Measurements from ENCODE around the gene TRAF3IP1. TPM values are rescaled to one million over a fixed set of nuclear protein-coding genes. Genes with fewer than 3 reads are reported as not detected.

TRAF3IP1 gene
- total and polyA plus RNA-seq, 2 of the 13 experiments (the other 11 are each of a cell fraction or from before 2014, with no cell fraction given) = 4.1 to 12.9 TPM

DNA sequence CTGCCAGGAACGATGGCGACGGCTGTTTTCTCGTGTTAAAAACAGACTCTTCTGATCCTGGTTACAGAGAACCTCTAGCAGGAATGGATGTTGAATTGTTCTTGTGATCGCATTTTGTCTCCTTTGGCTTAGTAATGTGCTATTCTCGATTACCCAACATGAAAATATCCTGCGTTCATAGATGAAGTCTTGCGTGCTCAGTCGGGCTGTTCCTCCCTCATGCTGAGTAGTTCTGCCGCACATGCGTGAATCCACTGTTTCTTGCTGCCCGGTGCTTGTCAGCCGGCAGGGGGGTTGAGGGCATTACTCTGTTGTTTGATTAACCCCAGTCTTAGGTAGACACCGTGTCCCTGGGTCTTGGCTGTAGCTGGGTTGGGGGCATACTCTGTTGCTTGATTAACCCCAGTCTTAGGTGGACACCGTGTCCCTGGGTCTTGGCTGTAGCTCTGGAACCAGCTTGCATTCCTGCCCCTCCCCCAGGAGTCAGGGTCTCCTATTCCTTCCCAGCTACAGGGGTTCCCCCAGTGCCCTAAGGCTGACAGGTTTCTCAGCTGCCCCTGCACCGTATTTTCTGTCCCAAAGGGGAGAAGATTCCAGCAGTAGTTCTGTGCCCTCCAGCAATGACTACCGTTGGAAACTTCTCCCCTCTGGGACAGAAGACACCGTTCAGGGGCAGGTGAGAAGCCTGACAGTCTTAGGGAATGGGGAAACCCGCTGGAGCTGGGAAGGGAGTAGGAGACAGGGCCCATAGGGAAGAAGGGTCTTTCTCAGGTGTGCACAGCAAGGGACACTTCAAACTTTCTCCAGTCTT is 84.3 kb downstream of the TRAF3IP1 start (continued):
- TF ChIP-seq NCOA5 (CRISPR knock-in tag; IDR thresholded peaks at IDR 0.05) (no peak), ZNF550 (CRISPR knock-in tag; IDR thresholded peaks at IDR 0.05; ENCODE audit: borderline replicate concordance) (0 out of 2 replicates have a peak, but pooled peaks have one; percentile 27), HES4 (CRISPR knock-in tag; IDR thresholded peaks at IDR 0.05; ENCODE audit: borderline replicate concordance) (0 out of 2 replicates have a peak, but pooled peaks have one; percentile 4), JDP2 (CRISPR knock-in tag; IDR thresholded peaks at IDR 0.05; ENCODE audit: borderline replicate concordance) (no peak), RFX5 (IDR thresholded peaks at IDR 0.05; ENCODE audit: low read depth, low read length) (no peak), CBX5 (CRISPR knock-in tag; IDR thresholded peaks at IDR 0.05; ENCODE audit: borderline replicate concordance) (0 out of 2 replicates have a peak, but pooled peaks have one; percentile 10), ZBTB21 (CRISPR knock-in tag; IDR thresholded peaks at IDR 0.05) (no peak), ZBTB3 (CRISPR knock-in tag; IDR thresholded peaks at IDR 0.05; ENCODE audit: borderline replicate concordance, low read depth) (no peak), TBX3 (IDR thresholded peaks at IDR 0.05; ENCODE audit: borderline replicate concordance) (no peak), MIER3 (CRISPR knock-in tag; IDR thresholded peaks at IDR 0.05; ENCODE audit: borderline replicate concordance) (no peak; the same call in 1 of the 2 replicates), ZNF124 (CRISPR knock-in tag; IDR thresholded peaks at IDR 0.05) (no peak), ARNT2 (CRISPR knock-in tag; IDR thresholded peaks at IDR 0.05; ENCODE audit: low read depth) (0 out of 2 replicates have a peak, but pooled peaks have one; percentile 41), MAFG (CRISPR knock-in tag; IDR thresholded peaks at IDR 0.05) (no peak), ZFX (CRISPR knock-in tag; IDR thresholded peaks at IDR 0.05; ENCODE audit: low read depth) (no peak), MIXL1 (CRISPR knock-in tag; IDR thresholded peaks at IDR 0.05) (0 out of 2 replicates have a peak, but pooled peaks have one; percentile 3), ZNF33A (CRISPR knock-in tag; IDR thresholded peaks at IDR 0.05; ENCODE audit: borderline replicate concordance) (no peak)
- TF ChIP-seq, protein P1, sequence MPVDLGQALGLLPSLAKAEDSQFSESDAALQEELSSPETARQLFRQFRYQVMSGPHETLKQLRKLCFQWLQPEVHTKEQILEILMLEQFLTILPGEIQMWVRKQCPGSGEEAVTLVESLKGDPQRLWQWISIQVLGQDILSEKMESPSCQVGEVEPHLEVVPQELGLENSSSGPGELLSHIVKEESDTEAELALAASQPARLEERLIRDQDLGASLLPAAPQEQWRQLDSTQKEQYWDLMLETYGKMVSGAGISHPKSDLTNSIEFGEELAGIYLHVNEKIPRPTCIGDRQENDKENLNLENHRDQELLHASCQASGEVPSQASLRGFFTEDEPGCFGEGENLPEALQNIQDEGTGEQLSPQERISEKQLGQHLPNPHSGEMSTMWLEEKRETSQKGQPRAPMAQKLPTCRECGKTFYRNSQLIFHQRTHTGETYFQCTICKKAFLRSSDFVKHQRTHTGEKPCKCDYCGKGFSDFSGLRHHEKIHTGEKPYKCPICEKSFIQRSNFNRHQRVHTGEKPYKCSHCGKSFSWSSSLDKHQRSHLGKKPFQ (CRISPR knock-in tag; IDR thresholded peaks at IDR 0.05; ENCODE audit: insufficient replicate concordance) = no peak
- TF ChIP-seq, protein P2, sequence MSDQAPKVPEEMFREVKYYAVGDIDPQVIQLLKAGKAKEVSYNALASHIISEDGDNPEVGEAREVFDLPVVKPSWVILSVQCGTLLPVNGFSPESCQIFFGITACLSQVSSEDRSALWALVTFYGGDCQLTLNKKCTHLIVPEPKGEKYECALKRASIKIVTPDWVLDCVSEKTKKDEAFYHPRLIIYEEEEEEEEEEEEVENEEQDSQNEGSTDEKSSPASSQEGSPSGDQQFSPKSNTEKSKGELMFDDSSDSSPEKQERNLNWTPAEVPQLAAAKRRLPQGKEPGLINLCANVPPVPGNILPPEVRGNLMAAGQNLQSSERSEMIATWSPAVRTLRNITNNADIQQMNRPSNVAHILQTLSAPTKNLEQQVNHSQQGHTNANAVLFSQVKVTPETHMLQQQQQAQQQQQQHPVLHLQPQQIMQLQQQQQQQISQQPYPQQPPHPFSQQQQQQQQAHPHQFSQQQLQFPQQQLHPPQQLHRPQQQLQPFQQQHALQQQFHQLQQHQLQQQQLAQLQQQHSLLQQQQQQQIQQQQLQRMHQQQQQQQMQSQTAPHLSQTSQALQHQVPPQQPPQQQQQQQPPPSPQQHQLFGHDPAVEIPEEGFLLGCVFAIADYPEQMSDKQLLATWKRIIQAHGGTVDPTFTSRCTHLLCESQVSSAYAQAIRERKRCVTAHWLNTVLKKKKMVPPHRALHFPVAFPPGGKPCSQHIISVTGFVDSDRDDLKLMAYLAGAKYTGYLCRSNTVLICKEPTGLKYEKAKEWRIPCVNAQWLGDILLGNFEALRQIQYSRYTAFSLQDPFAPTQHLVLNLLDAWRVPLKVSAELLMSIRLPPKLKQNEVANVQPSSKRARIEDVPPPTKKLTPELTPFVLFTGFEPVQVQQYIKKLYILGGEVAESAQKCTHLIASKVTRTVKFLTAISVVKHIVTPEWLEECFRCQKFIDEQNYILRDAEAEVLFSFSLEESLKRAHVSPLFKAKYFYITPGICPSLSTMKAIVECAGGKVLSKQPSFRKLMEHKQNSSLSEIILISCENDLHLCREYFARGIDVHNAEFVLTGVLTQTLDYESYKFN (CRISPR knock-in tag; conservative IDR thresholded peaks at IDR 0.05) = no peak
- TF ChIP-seq, protein P3, sequence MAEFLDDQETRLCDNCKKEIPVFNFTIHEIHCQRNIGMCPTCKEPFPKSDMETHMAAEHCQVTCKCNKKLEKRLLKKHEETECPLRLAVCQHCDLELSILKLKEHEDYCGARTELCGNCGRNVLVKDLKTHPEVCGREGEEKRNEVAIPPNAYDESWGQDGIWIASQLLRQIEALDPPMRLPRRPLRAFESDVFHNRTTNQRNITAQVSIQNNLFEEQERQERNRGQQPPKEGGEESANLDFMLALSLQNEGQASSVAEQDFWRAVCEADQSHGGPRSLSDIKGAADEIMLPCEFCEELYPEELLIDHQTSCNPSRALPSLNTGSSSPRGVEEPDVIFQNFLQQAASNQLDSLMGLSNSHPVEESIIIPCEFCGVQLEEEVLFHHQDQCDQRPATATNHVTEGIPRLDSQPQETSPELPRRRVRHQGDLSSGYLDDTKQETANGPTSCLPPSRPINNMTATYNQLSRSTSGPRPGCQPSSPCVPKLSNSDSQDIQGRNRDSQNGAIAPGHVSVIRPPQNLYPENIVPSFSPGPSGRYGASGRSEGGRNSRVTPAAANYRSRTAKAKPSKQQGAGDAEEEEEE (CRISPR knock-in tag; IDR thresholded peaks at IDR 0.05; ENCODE audit: borderline replicate concordance) = no peak
- TF ChIP-seq, protein P4, sequence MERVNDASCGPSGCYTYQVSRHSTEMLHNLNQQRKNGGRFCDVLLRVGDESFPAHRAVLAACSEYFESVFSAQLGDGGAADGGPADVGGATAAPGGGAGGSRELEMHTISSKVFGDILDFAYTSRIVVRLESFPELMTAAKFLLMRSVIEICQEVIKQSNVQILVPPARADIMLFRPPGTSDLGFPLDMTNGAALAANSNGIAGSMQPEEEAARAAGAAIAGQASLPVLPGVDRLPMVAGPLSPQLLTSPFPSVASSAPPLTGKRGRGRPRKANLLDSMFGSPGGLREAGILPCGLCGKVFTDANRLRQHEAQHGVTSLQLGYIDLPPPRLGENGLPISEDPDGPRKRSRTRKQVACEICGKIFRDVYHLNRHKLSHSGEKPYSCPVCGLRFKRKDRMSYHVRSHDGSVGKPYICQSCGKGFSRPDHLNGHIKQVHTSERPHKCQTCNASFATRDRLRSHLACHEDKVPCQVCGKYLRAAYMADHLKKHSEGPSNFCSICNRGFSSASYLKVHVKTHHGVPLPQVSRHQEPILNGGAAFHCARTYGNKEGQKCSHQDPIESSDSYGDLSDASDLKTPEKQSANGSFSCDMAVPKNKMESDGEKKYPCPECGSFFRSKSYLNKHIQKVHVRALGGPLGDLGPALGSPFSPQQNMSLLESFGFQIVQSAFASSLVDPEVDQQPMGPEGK (CRISPR knock-in tag; IDR thresholded peaks at IDR 0.05) = 0 out of 2 replicates have a peak, but pooled peaks have one; percentile 15
